Measurements from ENCODE around the gene CCR9. TPM values are rescaled to one million over a fixed set of nuclear protein-coding genes. Genes with fewer than 3 reads are reported as not detected.
A peak's percentile ranks its signal among the peaks of the same experiment; 100 is the strongest.

The CCR9 gene
- 0.61 TPM for polyA plus RNA-seq (2013)

- Histone ChIP-seq H3K4me1 (ENCODE audit: control extremely low read depth in 1 of 4, control insufficient read depth in 4 of 4, insufficient read depth in 4 of 4, low read length in 3 of 4) (peaks cover 8 to 21% (median 14%) of the 10 kb centered on the region in 4 experiments), H3K27me3 (replicated peaks in 2 of 5; ENCODE audit: control insufficient read depth in 4 of 5, insufficient read depth in 5 of 5, low read length in 4 of 5) (no peaks in the 10 kb centered on the region), H3K36me3 (ENCODE audit: control insufficient read depth in 4 of 4, insufficient read depth in 4 of 4, low read length in 3 of 4) (no peaks in the 10 kb centered on the region), H3K27ac (ENCODE audit: insufficient read depth in 1 of 2, low read depth in 1 of 2, low read length in 2 of 2, poor library complexity in 1 of 2, severe bottlenecking in 2 of 2) (no peak within 1 kb of the TSS), H3K4me3 (ENCODE audit: control insufficient read depth in 1 of 7, extremely low read depth in 1 of 7, insufficient read depth in 4 of 7, low read depth in 2 of 7, low read length in 6 of 7) (no peak within 1 kb of the TSS), H3K9me3 (ENCODE audit: control extremely low read depth in 1 of 5, control insufficient read depth in 4 of 5, insufficient read depth in 2 of 5, low read depth in 1 of 5, low read length in 4 of 5) (no peaks in the 10 kb centered on the region)
- WGBS (ENCODE audit: insufficient coverage) = 96% methylated on average over 9 of the region's 9 CpGs
- ChIA-PET POLR2A (no interaction called here), CTCF (no interaction called here)
- no peak for DNase-seq
These were observed at the start of gene CCR9 for GRCh38 chr3:45885979-45886705. TSS of gene CCR9 (plus strand) at chr3:45886543. CDS start at chr3:45894934, 8,391 bp downstream.

- no peak for DNase-seq
- ChIA-PET POLR2A (no interaction called here), CTCF (no interaction called here)
- Histone ChIP-seq H3K36me3 (ENCODE audit: control insufficient read depth in 4 of 4, insufficient read depth in 4 of 4, low read length in 3 of 4) (peaks cover 7 to 38% (median 18%) of the 10 kb centered on the region in 4 experiments), H3K4me3 (ENCODE audit: control insufficient read depth in 1 of 7, extremely low read depth in 1 of 7, insufficient read depth in 4 of 7, low read depth in 2 of 7, low read length in 6 of 7) (no peak overlapping the region), H3K4me1 (ENCODE audit: control extremely low read depth in 1 of 4, control insufficient read depth in 4 of 4, insufficient read depth in 4 of 4, low read length in 3 of 4) (peaks cover 6 to 15% (median 15%) of the 10 kb centered on the region in 4 experiments), H3K27me3 (replicated peaks in 2 of 5; ENCODE audit: control insufficient read depth in 4 of 5, insufficient read depth in 5 of 5, low read length in 4 of 5) (no peaks in the 10 kb centered on the region), H3K27ac (ENCODE audit: insufficient read depth in 1 of 2, low read depth in 1 of 2, low read length in 2 of 2, poor library complexity in 1 of 2, severe bottlenecking in 2 of 2) (no peak overlapping the region), H3K9me3 (ENCODE audit: control extremely low read depth in 1 of 5, control insufficient read depth in 4 of 5, insufficient read depth in 2 of 5, low read depth in 1 of 5, low read length in 4 of 5) (no peaks in the 10 kb centered on the region)
- WGBS (ENCODE audit: insufficient coverage) = no CpG with 5 or more reads among the region's 1 CpG
These were observed 47.9 kb upstream of the CCR9 start for GRCh38 chr3:45838466-45838865.

GRCh38 chr3:45841420-45841756, 45.0 kb upstream of the CCR9 start:
- peak overlapping the region; percentile 46 to 89 (median 87) for H3K4me3 ChIP-seq (ENCODE audit: control insufficient read depth in 1 of 7, extremely low read depth in 1 of 7, insufficient read depth in 4 of 7, low read depth in 2 of 7, low read length in 6 of 7)
- ChIA-PET CTCF (interaction anchor here (1.0 to 2.2 kb wide), 8 partner anchors 8 to 89 kb away, joined by 3 to 10 read pairs (median 4); no protein-coding TSS in a partner anchor), POLR2A (interaction anchor here (0.6 to 1.7 kb wide), 2 partner anchors 25 to 33 kb away, joined by 5 read pairs; no protein-coding TSS in a partner anchor)
- peaks cover 0 to 16% (median 4%) of the 10 kb centered on the region in 4 experiments for H3K36me3 ChIP-seq (ENCODE audit: control insufficient read depth in 4 of 4, insufficient read depth in 4 of 4, low read length in 3 of 4)
- WGBS (ENCODE audit: insufficient coverage) = 2% methylated on average over 13 of the region's 15 CpGs
- H3K4me1 ChIP-seq (ENCODE audit: control extremely low read depth in 1 of 4, control insufficient read depth in 4 of 4, insufficient read depth in 4 of 4, low read length in 3 of 4) = peaks cover 6 to 15% (median 15%) of the 10 kb centered on the region in 4 experiments
- H3K9me3 ChIP-seq (ENCODE audit: control extremely low read depth in 1 of 5, control insufficient read depth in 4 of 5, insufficient read depth in 2 of 5, low read depth in 1 of 5, low read length in 4 of 5) = no peaks in the 10 kb centered on the region
- H3K27me3 ChIP-seq (replicated peaks in 2 of 5; ENCODE audit: control insufficient read depth in 4 of 5, insufficient read depth in 5 of 5, low read length in 4 of 5) = peaks cover 0 to 2% (median 0%) of the 10 kb centered on the region in 5 experiments
- peak in 2 of 3 donors; percentile 42 to 82 for DNase-seq
- H3K27ac ChIP-seq (ENCODE audit: insufficient read depth in 1 of 2, low read depth in 1 of 2, low read length in 2 of 2, poor library complexity in 1 of 2, severe bottlenecking in 2 of 2) = peak overlapping the region; percentile 89 to 97

GRCh38 chr3:45841757-45842491, 44.4 kb upstream of the CCR9 start, which contains the start of gene LZTFL1:
TSS of gene LZTFL1 (minus strand) at chr3:45842119. CDS start at chr3:45841991, 128 bp downstream.
- DNase-seq = peak; percentile 98 to 99 (median 99)

GRCh38 chr3:45842851-45843625, 43.3 kb upstream of the CCR9 start:
- Histone ChIP-seq H3K27ac (ENCODE audit: insufficient read depth in 1 of 2, low read depth in 1 of 2, low read length in 2 of 2, poor library complexity in 1 of 2, severe bottlenecking in 2 of 2) (no peak overlapping the region), H3K4me3 (ENCODE audit: control insufficient read depth in 1 of 7, extremely low read depth in 1 of 7, insufficient read depth in 4 of 7, low read depth in 2 of 7, low read length in 6 of 7) (no peak overlapping the region), H3K27me3 (replicated peaks in 2 of 5; ENCODE audit: control insufficient read depth in 4 of 5, insufficient read depth in 5 of 5, low read length in 4 of 5) (peaks cover 0 to 5% (median 0%) of the 10 kb centered on the region in 5 experiments), H3K36me3 (ENCODE audit: control insufficient read depth in 4 of 4, insufficient read depth in 4 of 4, low read length in 3 of 4) (peaks cover 0 to 2% (median 0%) of the 10 kb centered on the region in 4 experiments), H3K4me1 (ENCODE audit: control extremely low read depth in 1 of 4, control insufficient read depth in 4 of 4, insufficient read depth in 4 of 4, low read length in 3 of 4) (peaks cover 6 to 15% (median 15%) of the 10 kb centered on the region in 4 experiments), H3K9me3 (ENCODE audit: control extremely low read depth in 1 of 5, control insufficient read depth in 4 of 5, insufficient read depth in 2 of 5, low read depth in 1 of 5, low read length in 4 of 5) (no peaks in the 10 kb centered on the region)
- CTCF ChIA-PET = interaction anchor here (0.7 to 1.4 kb wide), 4 partner anchors 8 to 235 kb away, joined by 3 to 4 read pairs (median 3); no protein-coding TSS in a partner anchor
- POLR2A ChIA-PET = interaction anchor here (0.8 to 1.5 kb wide), 2 partner anchors 25 to 27 kb away, joined by 3 to 5 read pairs; no protein-coding TSS in a partner anchor
- WGBS (ENCODE audit: insufficient coverage) = 100% methylated on average over 7 of the region's 9 CpGs
- no peak for DNase-seq

More at GRCh38 chr3:45841757-45842491, 44.4 kb upstream of the CCR9 start, which contains the start of gene LZTFL1:
- POLR2A ChIA-PET = interaction anchor here (0.6 to 1.7 kb wide), 5 partner anchors 26 to 111 kb away, joined by 3 to 5 read pairs (median 5); no protein-coding TSS in a partner anchor
- peak within 1 kb of the TSS; percentile 46 to 89 (median 87) for H3K4me3 ChIP-seq (ENCODE audit: control insufficient read depth in 1 of 7, extremely low read depth in 1 of 7, insufficient read depth in 4 of 7, low read depth in 2 of 7, low read length in 6 of 7)
- peak within 1 kb of the TSS; percentile 89 to 97 for H3K27ac ChIP-seq (ENCODE audit: insufficient read depth in 1 of 2, low read depth in 1 of 2, low read length in 2 of 2, poor library complexity in 1 of 2, severe bottlenecking in 2 of 2)
- 3% methylated on average over 41 of the region's 49 CpGs for WGBS (ENCODE audit: insufficient coverage)
- peaks cover 0 to 12% (median 0%) of the 10 kb centered on the region in 4 experiments for H3K36me3 ChIP-seq (ENCODE audit: control insufficient read depth in 4 of 4, insufficient read depth in 4 of 4, low read length in 3 of 4)
- peaks cover 6 to 15% (median 15%) of the 10 kb centered on the region in 4 experiments for H3K4me1 ChIP-seq (ENCODE audit: control extremely low read depth in 1 of 4, control insufficient read depth in 4 of 4, insufficient read depth in 4 of 4, low read length in 3 of 4)
- H3K9me3 ChIP-seq (ENCODE audit: control extremely low read depth in 1 of 5, control insufficient read depth in 4 of 5, insufficient read depth in 2 of 5, low read depth in 1 of 5, low read length in 4 of 5) = no peaks in the 10 kb centered on the region
- peaks cover 0 to 2% (median 0%) of the 10 kb centered on the region in 5 experiments for H3K27me3 ChIP-seq (replicated peaks in 2 of 5; ENCODE audit: control insufficient read depth in 4 of 5, insufficient read depth in 5 of 5, low read length in 4 of 5)
- CTCF ChIA-PET = interaction anchor here (1.0 to 2.2 kb wide), 7 partner anchors 7 to 88 kb away, joined by 3 to 10 read pairs (median 4); no protein-coding TSS in a partner anchor

- Histone ChIP-seq H3K4me1 (ENCODE audit: control extremely low read depth in 1 of 4, control insufficient read depth in 4 of 4, insufficient read depth in 4 of 4, low read length in 3 of 4) (peaks cover 6 to 15% (median 15%) of the 10 kb centered on the region in 4 experiments), H3K36me3 (ENCODE audit: control insufficient read depth in 4 of 4, insufficient read depth in 4 of 4, low read length in 3 of 4) (no peaks in the 10 kb centered on the region), H3K27ac (ENCODE audit: insufficient read depth in 1 of 2, low read depth in 1 of 2, low read length in 2 of 2, poor library complexity in 1 of 2, severe bottlenecking in 2 of 2) (no peak overlapping the region), H3K27me3 (replicated peaks in 2 of 5; ENCODE audit: control insufficient read depth in 4 of 5, insufficient read depth in 5 of 5, low read length in 4 of 5) (peaks cover 0 to 5% (median 0%) of the 10 kb centered on the region in 5 experiments), H3K9me3 (ENCODE audit: control extremely low read depth in 1 of 5, control insufficient read depth in 4 of 5, insufficient read depth in 2 of 5, low read depth in 1 of 5, low read length in 4 of 5) (no peaks in the 10 kb centered on the region), H3K4me3 (ENCODE audit: control insufficient read depth in 1 of 7, extremely low read depth in 1 of 7, insufficient read depth in 4 of 7, low read depth in 2 of 7, low read length in 6 of 7) (no peak overlapping the region)
- no peak for DNase-seq
- WGBS (ENCODE audit: insufficient coverage) = no CpG with 5 or more reads among the region's 1 CpG
- CTCF ChIA-PET = interaction anchor here (1.1 to 1.8 kb wide), 2 partner anchors 17 to 83 kb away, joined by 3 to 4 read pairs; no protein-coding TSS in a partner anchor
- POLR2A ChIA-PET = no interaction called here
These were observed 41.7 kb upstream of the CCR9 start for GRCh38 chr3:45844616-45845015.
